Measurements from ENCODE around the gene SPEM2.

Gene SPEM2

GRCh38 chr17:7403977-7404736 lies 21.3 kb upstream of the SPEM2 start, which contains the start of gene TMEM256:
Gene TMEM256, minus strand, starts transcription at chr17:7404097. Its CDS starts 13 bp downstream, at chr17:7404084.
- peak; percentile 93 for DNase-seq

- DNase-seq = peak; percentile 63
Measured at GRCh38 chr17:7404737-7405349, 20.6 kb upstream of the SPEM2 start.

DNA sequence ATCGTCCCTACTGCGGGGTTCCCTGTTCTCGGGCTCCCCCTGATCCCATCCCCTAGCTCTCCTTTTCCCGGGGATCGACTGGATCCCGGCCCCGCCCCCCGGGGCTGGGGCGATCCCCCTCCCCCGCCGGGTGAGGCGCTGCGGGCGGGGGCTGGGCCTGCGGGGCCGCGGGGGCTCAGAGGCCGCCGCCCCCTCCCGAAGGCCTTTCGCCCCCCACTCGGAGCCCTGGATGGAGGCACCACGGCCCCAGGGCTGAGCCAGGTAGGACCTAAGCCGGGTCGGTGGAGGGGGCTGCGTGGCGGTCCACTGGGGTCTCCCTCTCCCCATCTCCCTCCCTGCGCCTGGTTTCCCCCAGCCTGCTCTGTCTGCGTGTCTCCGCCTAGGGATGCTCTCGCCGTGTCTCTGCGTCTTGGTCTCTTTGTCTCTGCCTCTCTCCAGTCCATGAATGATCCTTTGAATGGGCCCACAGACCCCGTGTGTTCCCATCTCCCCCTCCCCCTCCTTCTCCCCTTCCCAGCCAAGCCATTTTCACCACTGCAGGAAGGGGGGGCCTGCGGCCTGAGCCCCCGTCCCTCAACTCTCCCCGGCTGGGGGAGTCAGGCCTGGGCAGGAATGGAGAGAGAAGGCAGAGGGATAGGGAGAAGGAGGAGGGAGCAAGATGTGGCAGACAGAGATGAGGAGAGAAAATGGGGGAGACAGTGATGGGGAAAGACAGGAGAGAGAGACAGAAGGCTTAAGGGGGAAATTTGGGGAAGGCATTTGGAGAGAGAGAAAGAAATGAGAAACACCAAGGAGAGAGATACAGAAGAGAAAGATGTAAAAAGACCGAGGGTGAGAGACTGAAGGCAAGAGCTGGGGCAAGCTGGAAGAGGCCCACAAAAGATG lies 19.8 kb upstream of the SPEM2 start:
- DNase-seq = no peak

- no peak for DNase-seq
Measured at GRCh38 chr17:7406235-7406825, 19.1 kb upstream of the SPEM2 start.

DNA sequence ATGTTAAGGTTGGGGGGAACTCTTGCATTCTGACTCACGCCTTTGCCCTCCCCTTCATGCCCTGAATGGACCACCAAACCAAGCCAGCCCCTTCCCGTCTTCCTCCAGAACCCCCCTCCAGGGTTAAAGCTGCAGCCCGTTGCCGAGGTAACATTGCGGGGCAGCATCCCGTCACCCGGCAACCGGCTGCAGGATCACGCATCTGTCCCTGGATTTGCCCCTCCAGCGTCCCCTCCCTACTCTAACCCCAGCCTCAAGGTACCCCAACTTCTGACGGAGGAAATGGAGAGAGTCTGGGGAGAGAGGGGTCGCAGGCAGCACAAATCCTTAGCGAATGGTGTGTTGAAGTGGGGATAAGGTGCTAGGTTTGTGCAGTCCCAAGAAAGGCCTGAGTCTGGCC lies 18.3 kb upstream of the SPEM2 start:
- DNase-seq = no peak

- DNase-seq = no peak
Measured at GRCh38 chr17:7407485-7408251, 17.7 kb upstream of the SPEM2 start, which contains the start of gene NLGN2. Gene NLGN2, plus strand, starts transcription at chr17:7407845. Its CDS starts 411 bp downstream, at chr17:7408256.

DNA sequence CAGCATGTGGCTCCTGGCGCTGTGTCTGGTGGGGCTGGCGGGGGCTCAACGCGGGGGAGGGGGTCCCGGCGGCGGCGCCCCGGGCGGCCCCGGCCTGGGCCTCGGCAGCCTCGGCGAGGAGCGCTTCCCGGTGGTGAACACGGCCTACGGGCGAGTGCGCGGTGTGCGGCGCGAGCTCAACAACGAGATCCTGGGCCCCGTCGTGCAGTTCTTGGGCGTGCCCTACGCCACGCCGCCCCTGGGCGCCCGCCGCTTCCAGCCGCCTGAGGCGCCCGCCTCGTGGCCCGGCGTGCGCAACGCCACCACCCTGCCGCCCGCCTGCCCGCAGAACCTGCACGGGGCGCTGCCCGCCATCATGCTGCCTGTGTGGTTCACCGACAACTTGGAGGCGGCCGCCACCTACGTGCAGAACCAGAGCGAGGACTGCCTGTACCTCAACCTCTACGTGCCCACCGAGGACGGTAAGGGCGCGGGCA lies 17.1 kb upstream of the SPEM2 start:
- no peak for DNase-seq

- DNase-seq = no peak
Measured at GRCh38 chr17:7408863-7409262, 16.6 kb upstream of the SPEM2 start.

GRCh38 chr17:7409716-7410115 lies 15.7 kb upstream of the SPEM2 start:
- DNase-seq = no peak

GRCh38 chr17:7410634-7411426 lies 14.6 kb upstream of the SPEM2 start:
- no peak for DNase-seq

DNA sequence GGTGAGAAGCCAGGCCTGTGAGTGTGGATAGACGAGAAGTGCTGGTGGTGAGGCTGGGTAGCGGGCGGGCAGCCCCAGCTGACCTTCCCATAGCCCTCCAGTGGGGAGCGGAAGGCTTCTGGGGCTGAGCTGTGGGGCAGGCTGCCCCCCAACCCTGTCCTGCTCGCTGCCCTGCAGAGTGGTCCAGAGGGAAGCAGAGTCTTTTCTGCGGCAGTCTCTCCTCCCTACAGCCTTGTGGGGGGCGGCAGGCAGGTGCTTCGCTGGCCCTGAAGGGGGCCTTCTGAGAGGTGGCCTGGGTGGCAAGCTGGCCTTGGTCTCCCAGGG lies 14.0 kb upstream of the SPEM2 start:
- DNase-seq = no peak

DNA sequence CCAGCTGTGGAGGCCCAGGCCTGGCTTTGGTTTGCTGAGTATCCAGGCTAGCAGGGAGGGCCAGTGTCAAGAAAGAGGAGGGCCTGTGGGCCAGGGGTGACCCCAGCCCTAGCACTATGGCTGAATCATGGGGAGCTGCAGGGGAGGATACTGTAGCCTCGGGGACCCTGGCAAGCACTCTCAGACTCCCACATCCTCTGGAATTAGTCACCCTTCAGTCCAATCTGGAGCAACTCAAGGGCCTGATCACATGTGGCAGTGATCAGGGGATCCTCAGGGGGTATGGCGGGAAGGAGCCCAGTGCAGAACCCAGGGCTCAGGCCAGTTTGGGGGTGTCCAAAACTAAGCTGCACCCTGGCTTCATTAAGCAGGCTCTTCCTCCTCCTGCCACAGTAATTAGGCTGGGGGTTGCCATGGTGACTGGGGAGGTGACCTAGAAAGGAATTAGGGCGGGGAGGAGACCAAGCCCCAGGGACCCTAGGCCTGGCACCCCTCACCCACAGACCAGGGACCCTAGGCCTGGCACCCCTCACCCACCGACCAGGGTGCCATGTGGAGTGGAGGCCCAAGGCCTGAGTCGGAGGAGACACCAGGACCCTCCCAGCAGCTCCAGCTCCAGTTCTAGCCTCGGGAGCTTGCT lies 11.9 kb upstream of the SPEM2 start:
- no peak for DNase-seq

DNA sequence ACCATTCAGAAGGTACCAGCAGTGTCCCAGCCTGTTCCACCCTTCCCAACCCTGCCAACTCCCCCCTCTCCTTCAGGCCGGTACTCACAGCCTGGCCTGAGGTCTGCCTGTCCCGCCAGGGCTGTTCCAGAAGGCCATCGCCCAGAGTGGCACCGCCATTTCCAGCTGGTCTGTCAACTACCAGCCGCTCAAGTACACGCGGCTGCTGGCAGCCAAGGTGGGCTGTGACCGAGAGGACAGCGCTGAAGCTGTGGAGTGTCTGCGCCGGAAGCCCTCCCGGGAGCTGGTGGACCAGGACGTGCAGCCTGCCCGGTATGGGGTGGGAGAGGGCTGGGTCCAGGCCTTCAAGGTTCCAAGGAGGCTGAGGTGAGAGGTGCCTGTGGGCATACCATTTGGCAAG lies 10.6 kb upstream of the SPEM2 start:
- no peak for DNase-seq

GRCh38 chr17:7415784-7416183 lies 9.6 kb upstream of the SPEM2 start:
- no peak for DNase-seq

- DNase-seq = no peak
Measured at GRCh38 chr17:7416323-7416722, 9.1 kb upstream of the SPEM2 start.

DNA sequence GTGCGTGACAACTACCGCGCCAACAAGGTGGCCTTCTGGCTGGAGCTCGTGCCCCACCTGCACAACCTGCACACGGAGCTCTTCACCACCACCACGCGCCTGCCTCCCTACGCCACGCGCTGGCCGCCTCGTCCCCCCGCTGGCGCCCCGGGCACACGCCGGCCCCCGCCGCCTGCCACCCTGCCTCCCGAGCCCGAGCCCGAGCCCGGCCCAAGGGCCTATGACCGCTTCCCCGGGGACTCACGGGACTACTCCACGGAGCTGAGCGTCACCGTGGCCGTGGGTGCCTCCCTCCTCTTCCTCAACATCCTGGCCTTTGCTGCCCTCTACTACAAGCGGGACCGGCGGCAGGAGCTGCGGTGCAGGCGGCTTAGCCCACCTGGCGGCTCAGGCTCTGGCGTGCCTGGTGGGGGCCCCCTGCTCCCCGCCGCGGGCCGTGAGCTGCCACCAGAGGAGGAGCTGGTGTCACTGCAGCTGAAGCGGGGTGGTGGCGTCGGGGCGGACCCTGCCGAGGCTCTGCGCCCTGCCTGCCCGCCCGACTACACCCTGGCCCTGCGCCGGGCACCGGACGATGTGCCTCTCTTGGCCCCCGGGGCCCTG lies 8.3 kb upstream of the SPEM2 start:
- DNase-seq = no peak

DNA sequence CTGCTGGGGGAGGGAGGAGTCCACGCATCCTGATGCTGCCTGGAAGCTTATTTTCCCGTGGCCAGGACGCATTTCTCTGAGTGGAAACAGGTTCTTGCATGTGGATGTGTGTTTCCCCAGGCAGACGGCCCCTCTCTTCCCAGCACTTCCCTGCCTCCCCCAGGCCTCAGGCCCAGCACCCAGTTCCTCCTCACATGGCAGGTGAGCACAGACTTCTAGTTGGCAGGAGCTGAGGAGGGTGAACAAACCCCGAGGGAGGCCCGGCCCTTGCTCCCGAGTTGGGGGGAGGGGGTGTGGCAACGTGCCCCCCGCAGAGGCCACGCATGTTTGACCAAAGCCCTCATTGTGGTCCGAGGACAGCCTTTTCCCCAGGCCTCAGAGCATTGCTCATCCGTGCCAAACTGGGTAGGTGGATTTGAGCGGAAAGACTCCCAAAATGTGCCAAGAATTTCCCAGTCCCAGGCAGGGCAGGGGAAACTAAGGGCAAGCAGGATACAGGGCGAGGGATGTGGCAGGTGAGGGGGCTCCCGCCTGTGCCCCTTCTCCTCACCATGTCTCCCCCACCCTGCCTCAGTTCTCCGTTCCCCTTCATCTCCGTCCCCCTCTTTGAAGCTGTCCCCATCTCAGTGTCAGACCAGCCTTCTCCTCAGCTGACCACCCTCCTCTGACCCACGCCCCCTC lies 6.8 kb upstream of the SPEM2 start:
- DNase-seq = no peak

DNA sequence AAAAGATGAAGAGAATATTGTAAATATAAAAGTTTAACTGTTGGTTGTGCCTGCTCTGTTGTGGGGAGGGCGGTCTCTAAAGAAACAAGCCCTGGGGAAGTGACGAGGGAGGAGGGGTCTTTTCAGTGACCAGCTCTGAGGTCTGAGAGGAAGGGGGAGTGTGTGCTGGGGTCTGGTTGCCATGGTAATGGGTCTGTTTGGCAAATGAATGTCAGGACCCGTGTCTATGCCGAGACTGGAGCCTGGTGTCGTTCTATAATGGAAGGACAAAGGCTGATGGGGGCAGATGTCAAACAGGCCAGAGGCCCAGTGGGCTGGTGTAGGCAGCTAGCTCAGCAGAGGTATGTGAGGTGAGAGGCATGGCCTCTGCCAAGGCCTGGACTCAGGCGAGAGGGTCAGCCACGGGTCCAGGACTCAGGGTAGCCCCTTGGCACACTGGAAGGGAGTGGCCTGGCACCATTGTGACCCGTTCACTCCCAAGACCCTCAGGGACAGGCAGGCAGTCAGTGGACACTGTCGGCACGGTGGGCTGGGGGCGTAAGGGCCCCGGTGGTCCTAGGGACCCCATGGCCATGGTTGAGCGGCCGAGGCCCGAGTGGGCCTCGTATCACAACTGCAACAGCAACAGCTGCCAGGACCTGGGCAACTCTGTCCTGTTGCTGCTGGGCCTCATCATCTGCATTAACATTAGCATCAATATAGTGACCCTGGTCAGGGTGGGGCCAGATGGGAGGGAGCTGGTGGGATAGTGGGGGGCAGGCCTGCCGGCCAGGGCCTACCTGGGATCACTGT lies 5.4 kb upstream of the SPEM2 start, which contains the start of gene SPEM1:
TSS of gene SPEM1 (plus strand) at position 506 of the 792 bp plus-strand sequence. CDS start at position 567, 61 bp downstream.
- no peak for DNase-seq

DNA sequence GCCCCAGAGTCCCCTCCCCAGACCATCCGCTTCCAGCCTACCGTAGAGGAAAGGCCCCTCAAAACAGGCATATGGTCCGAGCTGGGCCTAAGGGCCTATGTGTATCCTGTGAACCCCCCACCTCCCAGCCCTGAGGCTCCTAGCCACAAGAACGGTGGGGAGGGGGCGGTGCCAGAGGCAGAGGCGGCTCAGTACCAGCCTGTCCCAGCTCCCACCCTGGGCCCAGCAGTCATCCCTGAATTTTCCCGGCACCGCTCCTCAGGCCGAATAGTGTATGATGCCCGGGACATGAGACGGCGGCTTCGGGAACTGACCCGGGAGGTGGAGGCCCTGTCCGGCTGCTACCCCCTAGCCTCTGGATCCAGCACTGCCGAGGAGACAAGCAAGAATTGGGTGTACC lies 4.2 kb upstream of the SPEM2 start:
- no peak for DNase-seq

Data from stimulated activated CD4-positive, alpha-beta T cell treated with anti-CD3 and anti-CD28 coated beads, Interleukin-12 subunit alpha, Interleukin-12 subunit beta, amount 100 ng/mL, for 4 hours (primary cell).